HepG2 (cell line): ENCODE data around the gene SLCO3A1. TPM values are rescaled to one million over a fixed set of nuclear protein-coding genes. Genes with fewer than 3 reads are reported as not detected.

Experiments
- ATAC-seq: fragments of 200-7000 bp; cut with Tn5 transposase; 3 replicates; pipeline ENCODE4 v1.9.1; 2020; ENCODE audit warnings: mild to moderate bottlenecking, moderate library complexity
- BruUV-seq: library from RNA; stranded (reverse); fragments of 400-500 nt; replicated peaks from 2 replicates; lab custom pipeline; 2021; lab: Mats Ljungman, UMichigan
- CTCF ChIA-PET: fragments of 300-600 bp; formaldehyde crosslinking; extraction: SDS; loops from one replicate; lab custom pipeline; 2021; ENCODE audit warnings: low total read pairs, inconsistent platforms, low intra/inter-chr PET ratio; lab: Yijun Ruan, JAX
- POLR2A ChIA-PET: fragments of 350-600 bp; sonication (Branson Sonifier 250); formaldehyde crosslinking; loops from one replicate; lab custom pipeline; 2020; ENCODE audit warnings: antibody characterized with exemption, inconsistent platforms; lab: Yijun Ruan, JAX
- DNase-seq: peaks from one replicate; pipeline ENCODE4 v3.0.0-alpha.2; 2015; ENCODE audit warnings: low spot score
- FAIRE-seq: peaks from 3 replicates; lab custom pipeline; 2011; peaks lifted over from hg19 to GRCh38; lab: Jason Lieb, UNC
- H2AFZ ChIP-seq: one replicate; pipeline ENCODE4 v1.6.1; 2011; ENCODE audit warnings: low read length, inconsistent platforms
- H3K27ac ChIP-seq: fragments of 300-600 bp; 3 replicates; pipeline ENCODE4 v1.8.0; 2011; ENCODE audit warnings: mixed run types, mild to moderate bottlenecking, mixed read lengths, low read length, inconsistent platforms; ENCODE audit not compliant: insufficient read depth; ENCODE audit errors: extremely low read length
- H3K27me3 ChIP-seq, 2 experiments: fragments of 200-600 bp in 1 of 2; 2 replicates in 1 of 2; 3 replicates in 1 of 2; pipeline versions ENCODE4 v1.6.0 to v1.8.0; 2011; ENCODE audit warnings: low read length in 2 of 2, mild to moderate bottlenecking in 2 of 2, moderate library complexity in 2 of 2, inconsistent platforms in 1 of 2; ENCODE audit not compliant: insufficient read depth in 2 of 2, control insufficient read depth in 1 of 2
- H3K36me3 ChIP-seq, 2 experiments: fragments of 200-600 bp in 1 of 2; replicated peaks in 1 of 2; 2 replicates in 1 of 2; 3 replicates in 1 of 2; pipeline versions ENCODE4 v1.5.1 to v1.8.0; 2011; ENCODE audit warnings: low read length in 2 of 2, inconsistent platforms in 1 of 2; ENCODE audit not compliant: insufficient read depth in 2 of 2, control insufficient read depth in 1 of 2
- H3K4me1 ChIP-seq: 2 replicates; pipeline ENCODE4 v1.5.1; 2012; ENCODE audit warnings: low read length, inconsistent platforms; ENCODE audit not compliant: insufficient read depth
- H3K4me2 ChIP-seq: 2 replicates; pipeline ENCODE4 v1.6.0; 2011; ENCODE audit warnings: low read depth, low read length, inconsistent platforms
- H3K4me3 ChIP-seq, 3 experiments: fragments of 200-600 bp in 1 of 3; sonication (generic), shearing (Covaris generic) in 1 of 3; replicated peaks in 1 of 3; 2 replicates each; pipeline ENCODE4 v1.5.1; 2011 to 2016; ENCODE audit warnings: low read length in 3 of 3, inconsistent platforms in 2 of 3, low read depth in 2 of 3, mild to moderate bottlenecking in 2 of 3, control low read depth in 1 of 3, mixed read lengths in 1 of 3; ENCODE audit not compliant: insufficient read depth in 1 of 3
- H3K79me2 ChIP-seq: one replicate; pipeline ENCODE4 v1.6.1; 2011; ENCODE audit warnings: low read length, inconsistent platforms; ENCODE audit not compliant: insufficient read depth
- H3K9ac ChIP-seq: 2 replicates; pipeline ENCODE4 v1.6.0; 2011; ENCODE audit warnings: mild to moderate bottlenecking, low read depth, low read length, inconsistent platforms; ENCODE audit not compliant: insufficient read depth
- H3K9me3 ChIP-seq: 2 replicates; pipeline ENCODE4 v1.5.1; 2012; ENCODE audit warnings: mild to moderate bottlenecking, low read length
- H4K20me1 ChIP-seq: 2 replicates; pipeline ENCODE4 v1.6.0; 2011; ENCODE audit warnings: inconsistent platforms, mild to moderate bottlenecking, low read length, moderate library complexity; ENCODE audit not compliant: insufficient read depth
- GATA4 ChIP-seq: sonication (generic); IDR thresholded peaks from 2 replicates; pipeline ENCODE4 v1.6.1; 2016; ENCODE audit warnings: antibody characterized with exemption, low read depth, borderline replicate concordance
- HNRNPK ChIP-seq: fragments of 200-400 bp; formaldehyde crosslinking; IDR thresholded peaks from 2 replicates; pipeline ENCODE4 v1.6.1; 2018; ENCODE audit warnings: low read length, low read depth, moderate library complexity, mild to moderate bottlenecking; ENCODE audit not compliant: poor library complexity, severe bottlenecking
- NR2F2 ChIP-seq: IDR thresholded peaks from 2 replicates; pipeline ENCODE4 v1.6.1; 2012; ENCODE audit warnings: low read depth, inconsistent platforms, borderline replicate concordance
- PHB2 ChIP-seq: fragments of 450-650 bp; IDR thresholded peaks from 2 replicates; pipeline ENCODE4 v1.6.1; 2018; ENCODE audit not compliant: partially characterized antibody
- SATB2 ChIP-seq: sonication (generic); formaldehyde crosslinking; IDR thresholded peaks from 2 replicates; pipeline ENCODE4 v1.5.0; 2020; ENCODE audit warnings: missing genetic modification reagents
- SNAPC2 ChIP-seq: sonication (generic); formaldehyde crosslinking; IDR thresholded peaks from 2 replicates; pipeline ENCODE4 v1.8.1; 2022; ENCODE audit warnings: mild to moderate bottlenecking, missing genetic modification reagents
- TAF1 ChIP-seq: sonication (generic); formaldehyde crosslinking; IDR thresholded peaks from 2 replicates; pipeline ENCODE4 v1.4.0; 2020; ENCODE audit warnings: missing genetic modification reagents
- ZNF160 ChIP-seq: sonication (generic); formaldehyde crosslinking; IDR thresholded peaks from 2 replicates; pipeline ENCODE4 v1.8.0; 2022; ENCODE audit warnings: mild to moderate bottlenecking, inconsistent platforms, missing genetic modification reagents
- ZNF326 ChIP-seq: sonication (generic); formaldehyde crosslinking; IDR thresholded peaks from 2 replicates; pipeline ENCODE4 v1.4.0; 2020; ENCODE audit warnings: missing genetic modification reagents, borderline replicate concordance
- ZNF451 ChIP-seq: sonication (generic); formaldehyde crosslinking; IDR thresholded peaks from 2 replicates; pipeline ENCODE4 v1.5.0; 2020; ENCODE audit warnings: mild to moderate bottlenecking, missing genetic modification reagents
- ZNF792 ChIP-seq: IDR thresholded peaks from 2 replicates; pipeline ENCODE4 v1.6.1; 2016
- ZNF841 ChIP-seq: sonication (generic); formaldehyde crosslinking; IDR thresholded peaks from 2 replicates; pipeline ENCODE4 v1.8.1; 2023; ENCODE audit warnings: missing genetic modification reagents, borderline replicate concordance
- WGBS: methylation state at CpG from one replicate; pipeline ENCODE4 v1.1.6; 2017; ENCODE audit warnings: low lambda C conversion rate; 5-methylcytosine and 5-hydroxymethylcytosine counted together
- in situ Hi-C: cut with HindIII; loops from 2 replicates; pipeline ENCODE4 v1.10.0; 2017; ENCODE audit warnings: low pct_unique_long_range_greater_than_20kb; ENCODE audit not compliant: extremely low pct_ligation_motif_present
- intact Hi-C: fragments of 100-400 bp; cut with micrococcal nuclease; formaldehyde crosslinking; loops from one replicate; pipeline ENCODE4 v1.10.0; 2022; ENCODE audit not compliant: unreplicated experiment
- polyA plus RNA-seq, 8 experiments: library from polyadenylated mRNA; depleted of rRNA in 3 of 8; stranded (reverse) in 7 of 8; unstranded in 1 of 8; fragments of >200 nt; fragmentation: Illumina TruSeq in 4 of 8; extraction: Trizol in 4 of 8; gene quantifications; 2 replicates each; pipeline versions ENCODE4 v1.2.1 to v1.2.3, GENCODE V29; 2011 to 2016; ENCODE audit warnings: low read depth in 4 of 8, missing spikeins in 1 of 8, mixed read lengths in 1 of 8; ENCODE audit not compliant: insufficient read depth in 1 of 8
- total RNA-seq, 5 experiments: library from RNA; depleted of rRNA; stranded (reverse); fragments of >200 nt; fragmentation: Illumina TruSeq; extraction: Trizol; gene quantifications; 2 replicates each; pipeline ENCODE4 v1.2.3, GENCODE V29; 2016; ENCODE audit warnings: low read depth in 1 of 5
- TF ChIP-seq, protein P1 (sequence below): sonication (generic); formaldehyde crosslinking; IDR thresholded peaks from 2 replicates; pipeline ENCODE4 v1.4.0; 2020; ENCODE audit warnings: missing genetic modification reagents, borderline replicate concordance
- TF ChIP-seq, protein P2 (sequence below): sonication (generic); formaldehyde crosslinking; IDR thresholded peaks from 2 replicates; pipeline ENCODE4 v1.4.0; 2020; ENCODE audit warnings: mild to moderate bottlenecking, missing genetic modification reagents
- TF ChIP-seq, protein P3 (sequence below): sonication (generic); formaldehyde crosslinking; IDR thresholded peaks from 2 replicates; pipeline ENCODE4 v1.5.1; 2020; ENCODE audit warnings: missing genetic modification reagents, mild to moderate bottlenecking, borderline replicate concordance

SLCO3A1 gene
- total and polyA plus RNA-seq, 2 of the 13 experiments (the other 11 are each of a cell fraction or from before 2014, with no cell fraction given): 0.02 TPM; not detected in 1

GRCh38 chr15:91919014-91919534 is 65.6 kb downstream of the SLCO3A1 start:
- DNase-seq: no peak
- WGBS: 0% methylated on average over 2 of the region's 15 CpGs
- TF ChIP-seq SATB2 (CRISPR knock-in tag) (no peak), ZNF841 (CRISPR knock-in tag) (no peak), ZNF160 (CRISPR knock-in tag) (no peak), ZNF451 (CRISPR knock-in tag) (no peak), GATA4 (no peak), ZNF326 (CRISPR knock-in tag) (no peak), PHB2 (no peak), SNAPC2 (CRISPR knock-in tag) (no peak), HNRNPK (no peak), ZNF792 (CRISPR knock-in tag) (no peak), TAF1 (CRISPR knock-in tag) (no peak), NR2F2 (no peak)
- TF ChIP-seq, protein P1, sequence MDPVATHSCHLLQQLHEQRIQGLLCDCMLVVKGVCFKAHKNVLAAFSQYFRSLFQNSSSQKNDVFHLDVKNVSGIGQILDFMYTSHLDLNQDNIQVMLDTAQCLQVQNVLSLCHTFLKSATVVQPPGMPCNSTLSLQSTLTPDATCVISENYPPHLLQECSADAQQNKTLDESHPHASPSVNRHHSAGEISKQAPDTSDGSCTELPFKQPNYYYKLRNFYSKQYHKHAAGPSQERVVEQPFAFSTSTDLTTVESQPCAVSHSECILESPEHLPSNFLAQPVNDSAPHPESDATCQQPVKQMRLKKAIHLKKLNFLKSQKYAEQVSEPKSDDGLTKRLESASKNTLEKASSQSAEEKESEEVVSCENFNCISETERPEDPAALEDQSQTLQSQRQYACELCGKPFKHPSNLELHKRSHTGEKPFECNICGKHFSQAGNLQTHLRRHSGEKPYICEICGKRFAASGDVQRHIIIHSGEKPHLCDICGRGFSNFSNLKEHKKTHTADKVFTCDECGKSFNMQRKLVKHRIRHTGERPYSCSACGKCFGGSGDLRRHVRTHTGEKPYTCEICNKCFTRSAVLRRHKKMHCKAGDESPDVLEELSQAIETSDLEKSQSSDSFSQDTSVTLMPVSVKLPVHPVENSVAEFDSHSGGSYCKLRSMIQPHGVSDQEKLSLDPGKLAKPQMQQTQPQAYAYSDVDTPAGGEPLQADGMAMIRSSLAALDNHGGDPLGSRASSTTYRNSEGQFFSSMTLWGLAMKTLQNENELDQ (CRISPR knock-in tag): no peak
- TF ChIP-seq, protein P2, sequence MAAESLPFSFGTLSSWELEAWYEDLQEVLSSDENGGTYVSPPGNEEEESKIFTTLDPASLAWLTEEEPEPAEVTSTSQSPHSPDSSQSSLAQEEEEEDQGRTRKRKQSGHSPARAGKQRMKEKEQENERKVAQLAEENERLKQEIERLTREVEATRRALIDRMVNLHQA (CRISPR knock-in tag): no peak
- TF ChIP-seq, protein P3, sequence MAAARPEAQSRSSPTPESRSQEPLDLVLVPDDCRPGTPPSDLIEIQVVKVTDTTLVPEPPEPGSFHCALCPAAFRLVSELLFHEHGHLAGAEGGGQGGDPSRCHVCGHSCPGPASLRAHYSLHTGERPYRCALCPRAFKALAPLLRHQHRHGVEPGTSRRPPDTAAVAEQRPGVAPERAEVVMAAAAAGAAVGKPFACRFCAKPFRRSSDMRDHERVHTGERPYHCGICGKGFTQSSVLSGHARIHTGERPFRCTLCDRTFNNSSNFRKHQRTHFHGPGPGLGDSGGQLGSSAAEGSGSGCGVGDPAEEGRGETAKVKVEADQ (CRISPR knock-in tag): no peak
- in situ Hi-C loops (no loop called here), intact Hi-C loops (no loop called here)
- H3K4me1 ChIP-seq: no peaks in the 10 kb centered on the region
- no peak for ATAC-seq
- BruUV-seq: no TSS peak
- ChIA-PET CTCF (no interaction called here), POLR2A (no interaction called here)
- no peak overlapping the region for H2AFZ ChIP-seq
- H3K79me2 ChIP-seq: no peaks in the 10 kb centered on the region
- H4K20me1 ChIP-seq: no peaks in the 10 kb centered on the region
- H3K27ac ChIP-seq: no peak overlapping the region
- H3K9me3 ChIP-seq: no peaks in the 10 kb centered on the region
- no peaks in the 10 kb centered on the region for H3K36me3 ChIP-seq
- H3K4me2 ChIP-seq: no peak overlapping the region
- no peak overlapping the region for H3K4me3 ChIP-seq
- H3K27me3 ChIP-seq: peaks cover 0 to 14% of the 10 kb centered on the region in 2 experiments; a peak in 1 of 5 replicates
- no peak for FAIRE-seq
- H3K9ac ChIP-seq: no peak overlapping the region
